T-helper 22 cell (primary cell): ENCODE data around the gene OR4D11.
"Not testable (repeated sequence)": the region's sequence is repeated elsewhere in the genome, so short reads cannot be mapped to it uniquely, and the experiment has no call there.

Experiments used
- DNase-seq: peaks from one replicate; pipeline ENCODE4 v3.0.0-alpha.2; 2020; ENCODE audit warnings: low read depth

The OR4D11 gene

GRCh38 chr11:59503276-59503675 lies at the start of gene OR4D11:
Gene OR4D11, plus strand, starts transcription at chr11:59503576. Its CDS starts 0 bp downstream, at chr11:59503576.
- no peak for DNase-seq

- no peak for DNase-seq
These were observed 46.7 kb upstream of the OR4D11 start, which contains the start of gene OR4D6 for GRCh38 chr11:59456661-59457060. Gene OR4D6, plus strand, starts transcription at chr11:59456961. Its CDS starts 0 bp downstream, at chr11:59456961.

DNA sequence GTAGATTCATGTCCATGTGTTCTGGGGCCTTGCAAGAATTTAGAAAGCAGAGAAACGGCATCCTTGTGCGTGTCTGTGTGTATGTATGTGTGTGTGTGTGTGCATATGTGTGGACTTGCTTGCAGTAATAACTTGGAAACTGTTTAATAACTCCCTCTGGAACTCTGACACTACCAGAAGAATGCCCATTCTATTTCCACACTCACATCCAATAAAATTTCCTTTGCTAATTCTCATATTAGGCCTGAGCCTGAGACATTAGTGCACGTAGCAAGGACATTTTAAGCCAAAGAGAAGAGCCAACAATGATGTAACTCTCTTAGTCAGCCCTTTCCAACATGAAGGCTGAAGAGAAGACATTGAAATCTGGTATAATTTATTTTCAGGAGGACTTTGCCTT lies 43.5 kb upstream of the OR4D11 start:
- DNase-seq: no peak

- DNase-seq: no peak
These were observed 40.2 kb upstream of the OR4D11 start for GRCh38 chr11:59463190-59463641.

DNA sequence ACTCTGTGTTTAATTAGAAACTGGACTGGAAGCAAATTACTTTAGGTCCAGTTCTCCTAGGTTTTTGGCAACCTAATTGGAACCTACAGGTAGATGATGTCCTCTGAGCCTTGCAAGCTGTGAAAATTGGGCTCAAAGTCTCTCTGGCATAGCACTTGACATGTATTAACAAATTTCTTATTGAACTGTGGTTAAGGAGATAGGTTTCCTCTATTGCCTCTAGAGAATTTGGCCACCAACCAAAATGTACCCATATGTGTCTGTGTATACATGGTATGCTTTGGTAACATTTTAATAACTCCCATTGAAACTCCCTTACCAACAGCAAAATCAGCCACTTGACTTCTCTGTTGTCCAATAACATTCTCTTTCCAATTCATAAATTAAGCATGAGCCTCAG lies 30.4 kb upstream of the OR4D11 start, which contains the start of gene OR4D10:
OR4D10 (plus strand) TSS at position 301 of the 400 bp plus-strand sequence. CDS start 4,115 bp downstream, outside the sequence.
- DNase-seq: no peak

DNA sequence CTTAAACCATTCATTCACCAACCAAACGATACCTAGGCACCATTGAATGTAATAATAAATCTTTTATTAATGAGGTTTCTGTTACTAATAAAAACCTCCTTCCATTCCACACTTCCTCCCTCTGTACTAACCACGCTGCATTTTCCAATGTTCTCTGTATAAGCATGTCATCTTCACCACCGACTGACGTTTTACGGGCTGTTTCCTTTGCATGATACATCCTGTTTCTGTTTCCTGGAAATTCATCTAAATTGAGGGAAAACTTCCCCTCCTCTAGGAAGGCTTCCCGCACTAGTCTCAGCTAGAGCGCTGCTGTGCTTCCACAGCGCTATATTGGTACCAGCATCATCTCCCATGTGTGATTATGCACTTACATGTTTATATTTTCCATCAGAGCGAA lies 28.2 kb upstream of the OR4D11 start:
- DNase-seq: no peak

DNA sequence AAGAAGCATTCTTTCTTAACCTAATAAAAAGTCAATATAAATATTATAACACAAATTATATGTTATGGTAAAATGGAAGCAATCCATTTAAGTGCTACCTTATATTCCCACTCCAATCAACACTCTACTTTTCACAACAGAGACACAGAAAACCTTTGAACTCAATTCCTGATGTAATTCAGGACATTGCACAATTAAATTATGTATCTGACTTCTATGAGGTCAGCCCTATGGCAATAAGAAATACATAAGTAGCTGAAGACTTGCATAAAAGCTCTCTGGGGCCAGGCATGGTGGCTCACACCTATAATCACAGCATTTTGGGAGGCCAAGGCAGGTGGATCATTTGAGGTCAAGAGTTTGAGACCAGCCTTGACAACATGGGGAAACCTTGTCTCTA lies 23.5 kb upstream of the OR4D11 start:
- no peak for DNase-seq

DNA sequence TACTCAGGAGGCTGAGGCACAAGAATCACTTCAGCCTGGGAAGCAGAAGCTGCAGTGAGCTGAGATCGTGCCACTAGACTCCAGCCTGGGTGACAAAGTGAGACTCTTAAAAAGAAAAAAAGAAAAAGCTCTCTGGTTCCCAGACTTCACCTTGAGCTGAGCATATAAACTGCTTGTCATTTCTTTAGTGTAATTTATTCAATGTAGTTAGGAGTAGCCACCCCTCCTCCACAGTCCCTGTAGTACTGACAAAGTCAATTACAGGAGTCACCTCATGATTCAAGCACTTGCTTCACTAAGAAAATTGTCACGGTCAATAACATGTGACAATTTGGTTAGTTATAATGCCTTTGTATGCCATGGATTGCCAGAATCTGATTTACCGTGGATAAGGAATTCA lies 23.0 kb upstream of the OR4D11 start:
- no peak for DNase-seq

DNA sequence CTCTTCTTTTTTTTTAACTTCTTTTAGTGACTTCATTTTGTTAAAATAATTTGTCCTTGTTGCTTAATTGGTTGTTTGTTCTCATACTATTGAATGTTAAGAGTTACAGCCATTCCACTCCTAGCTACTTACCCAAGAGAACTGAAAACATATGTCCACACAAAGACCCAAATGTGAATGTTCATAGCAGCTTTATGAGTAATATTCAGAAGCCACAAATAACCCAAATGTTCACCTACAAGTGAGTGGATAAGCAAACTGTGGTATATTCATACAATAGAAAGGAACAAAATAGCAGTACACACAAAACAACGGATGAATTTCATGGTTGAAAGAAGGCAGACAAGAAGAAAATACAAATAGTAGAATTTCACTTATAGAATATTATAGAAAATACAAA lies 1.4 kb upstream of the OR4D11 start:
- DNase-seq: no peak

GRCh38 chr11:59510941-59511589 lies 7.7 kb downstream of the OR4D11 start, which contains the start of gene OR4D9:
Gene OR4D9, plus strand, starts transcription at chr11:59511539. Its CDS starts 3,374 bp downstream, at chr11:59514913.
- DNase-seq: no peak

GRCh38 chr11:59511675-59512074 lies 8.3 kb downstream of the OR4D11 start:
- no peak for DNase-seq

GRCh38 chr11:59520139-59520538 lies 16.8 kb downstream of the OR4D11 start:
- DNase-seq: not testable (repeated sequence)

GRCh38 chr11:59520741-59521140 lies 17.4 kb downstream of the OR4D11 start:
- DNase-seq: no peak

- DNase-seq: no peak
These were observed 20.2 kb downstream of the OR4D11 start for GRCh38 chr11:59523541-59523940.

GRCh38 chr11:59528711-59529110 lies 25.3 kb downstream of the OR4D11 start:
- DNase-seq: no peak

DNA sequence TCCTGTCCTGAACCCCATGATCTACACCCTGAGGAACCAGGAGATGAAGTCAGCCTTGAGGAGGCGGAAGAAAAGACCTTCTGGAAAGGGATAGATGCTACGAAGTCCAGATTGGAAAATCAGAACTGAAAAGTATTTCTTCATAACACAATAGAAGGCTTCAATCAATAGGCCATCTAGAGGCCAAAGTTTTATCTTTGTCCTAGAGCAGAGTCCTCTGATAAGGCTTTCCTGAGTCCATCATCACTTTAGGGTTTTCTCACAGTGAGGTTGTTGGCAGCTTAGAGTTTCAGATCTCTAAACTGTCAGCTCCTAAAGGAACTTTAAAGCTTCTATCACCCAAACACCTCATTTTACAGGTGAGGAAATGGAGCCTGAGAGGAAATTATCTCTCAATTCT lies 29.2 kb downstream of the OR4D11 start:
- no peak for DNase-seq

DNA sequence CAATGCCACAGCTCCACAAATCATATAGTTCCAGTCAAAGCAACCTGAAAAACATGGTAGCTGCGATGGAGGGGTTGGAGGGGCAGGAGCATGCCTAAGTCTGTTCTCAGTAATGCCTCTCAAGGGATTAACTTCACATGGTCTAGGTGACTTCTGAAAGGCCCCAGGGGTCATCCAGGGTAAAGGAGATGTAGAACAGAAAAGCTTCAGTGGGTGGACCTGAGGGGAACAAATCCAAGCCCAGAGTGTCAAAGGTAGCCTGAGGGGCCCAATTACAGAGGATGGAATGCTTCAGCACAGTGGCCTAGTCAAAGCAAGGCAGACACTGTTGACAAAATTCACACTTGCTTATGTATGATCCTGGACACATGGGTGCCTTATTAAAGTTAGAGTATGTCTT lies 31.3 kb downstream of the OR4D11 start:
- no peak for DNase-seq

GRCh38 chr11:59542142-59542810 lies 38.9 kb downstream of the OR4D11 start:
- no peak for DNase-seq

DNA sequence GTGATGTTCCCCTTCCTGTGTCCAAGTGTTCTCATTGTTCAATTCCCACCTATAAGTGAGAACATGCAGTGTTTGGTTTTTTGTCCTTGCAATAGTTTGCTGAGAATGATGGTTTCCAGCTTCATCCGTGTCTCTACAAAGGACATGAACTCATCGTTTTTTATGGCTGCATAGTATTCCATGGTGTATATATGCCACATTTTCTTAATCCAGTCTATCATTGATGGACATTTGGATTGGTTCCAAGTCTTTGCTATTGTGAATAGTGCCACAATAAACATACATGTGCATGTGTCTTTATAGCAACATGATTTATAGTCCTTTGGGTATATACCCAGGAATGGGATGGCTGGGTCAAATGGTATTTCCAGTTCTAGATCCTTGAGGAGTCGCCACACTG lies 40.3 kb downstream of the OR4D11 start:
- DNase-seq: not testable (repeated sequence)

GRCh38 chr11:59544869-59545178 lies 41.4 kb downstream of the OR4D11 start:
- no peak for DNase-seq

DNA sequence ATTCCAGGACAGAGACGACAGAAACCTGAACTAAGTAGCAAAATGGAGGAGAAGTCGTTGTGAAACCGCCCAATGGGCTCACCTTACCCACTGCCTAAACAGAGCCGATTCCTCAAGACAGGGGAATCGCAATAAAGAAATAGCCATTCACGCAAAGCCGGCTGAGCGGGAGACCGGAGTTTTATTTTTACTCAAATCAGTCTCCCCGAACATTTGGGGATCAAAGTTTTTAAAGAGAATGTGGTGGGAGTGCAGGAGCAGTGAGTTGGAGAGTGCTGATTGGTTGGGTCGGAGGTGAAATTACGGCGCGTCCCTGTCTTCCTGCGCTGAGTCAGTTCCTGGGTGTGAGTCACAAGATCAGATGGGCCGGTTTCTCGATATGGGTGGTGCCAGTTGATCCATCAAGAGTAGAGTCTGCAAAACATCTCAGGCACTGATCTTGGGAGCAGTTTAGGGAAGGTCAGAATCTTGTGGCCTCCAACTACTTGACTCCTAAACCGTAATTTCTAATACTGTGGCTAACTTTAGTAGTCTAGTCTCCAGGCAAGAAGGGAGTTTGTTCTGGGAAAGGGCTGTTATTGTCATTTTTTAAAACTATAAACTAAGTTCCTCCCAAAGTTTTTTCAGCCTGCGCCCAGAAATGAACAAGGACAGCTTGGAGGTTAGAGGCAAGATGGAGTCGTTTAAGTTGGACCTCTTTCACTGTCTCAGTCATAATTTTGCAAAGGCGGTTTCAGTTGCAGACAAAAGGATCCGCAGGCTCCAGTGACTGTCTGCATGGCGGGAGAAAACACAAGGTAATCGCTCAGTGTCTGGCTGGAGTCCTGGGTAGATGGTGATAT lies 42.0 kb downstream of the OR4D11 start:
- DNase-seq: no peak

GRCh38 chr11:59547605-59548308 lies 44.4 kb downstream of the OR4D11 start:
- DNase-seq: not testable (repeated sequence)
